Stimulated activated CD8-positive, alpha-beta memory T cell treated with anti-CD3 and anti-CD28 coated beads, Interleukin-12 subunit alpha, Interleukin-12 subunit beta, amount 100 ng/mL, for 4 hours (primary cell): ENCODE results near the gene TEX54.
"Not testable (repeated sequence)": the region's sequence is repeated elsewhere in the genome, so short reads cannot be mapped to it uniquely, and the experiment has no call there.

Source experiments
- DNase-seq: peaks from one replicate; pipeline ENCODE4 v3.0.0-alpha.2; 2020; ENCODE audit warnings: low read depth

The TEX54 gene

DNA sequence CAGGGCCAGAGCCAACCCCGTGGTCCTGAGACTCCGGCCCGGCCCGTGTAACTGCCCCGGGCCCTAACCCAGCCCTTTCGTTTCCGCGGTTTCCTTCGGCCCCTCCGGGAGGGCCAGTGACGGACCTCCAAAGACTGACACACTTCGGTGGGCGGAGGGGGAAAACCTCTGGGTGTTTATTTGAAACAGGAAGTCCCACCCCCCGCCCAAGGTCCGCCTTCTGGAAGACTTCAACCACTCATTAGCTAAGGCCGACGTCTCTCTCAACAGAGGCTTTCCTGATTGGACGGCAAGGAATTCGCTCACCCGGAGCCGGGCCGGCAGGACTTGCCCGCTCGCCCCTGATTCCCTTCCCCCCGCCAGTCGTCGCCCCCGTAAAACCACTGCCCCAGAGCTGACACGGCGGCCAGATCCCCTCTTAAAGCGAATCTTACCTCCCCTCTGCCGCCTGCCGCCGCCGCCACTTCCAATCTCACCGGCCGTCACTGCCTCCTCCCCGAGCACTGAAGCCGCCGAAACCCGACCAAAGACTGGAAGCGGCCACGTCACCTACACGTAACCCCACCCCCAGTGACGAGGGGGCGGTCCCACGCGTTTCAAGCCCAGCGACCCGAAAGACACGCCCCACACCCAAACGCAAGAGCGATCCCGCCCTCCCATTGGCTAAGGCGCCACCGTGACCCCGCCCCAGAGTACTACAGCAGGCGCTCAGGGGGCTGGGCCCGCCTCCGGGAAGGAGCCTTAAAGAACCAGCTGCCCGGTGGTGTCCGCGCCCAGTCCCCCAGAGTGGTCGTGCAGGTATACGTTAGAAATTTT lies 913 bp downstream of the TEX54 start, which contains the start of gene STX5:
Gene STX5, minus strand, starts transcription at position 532 of the 816 bp plus-strand sequence. CDS start 808 bp downstream, outside the sequence.
- peak; percentile 98 for DNase-seq

DNA sequence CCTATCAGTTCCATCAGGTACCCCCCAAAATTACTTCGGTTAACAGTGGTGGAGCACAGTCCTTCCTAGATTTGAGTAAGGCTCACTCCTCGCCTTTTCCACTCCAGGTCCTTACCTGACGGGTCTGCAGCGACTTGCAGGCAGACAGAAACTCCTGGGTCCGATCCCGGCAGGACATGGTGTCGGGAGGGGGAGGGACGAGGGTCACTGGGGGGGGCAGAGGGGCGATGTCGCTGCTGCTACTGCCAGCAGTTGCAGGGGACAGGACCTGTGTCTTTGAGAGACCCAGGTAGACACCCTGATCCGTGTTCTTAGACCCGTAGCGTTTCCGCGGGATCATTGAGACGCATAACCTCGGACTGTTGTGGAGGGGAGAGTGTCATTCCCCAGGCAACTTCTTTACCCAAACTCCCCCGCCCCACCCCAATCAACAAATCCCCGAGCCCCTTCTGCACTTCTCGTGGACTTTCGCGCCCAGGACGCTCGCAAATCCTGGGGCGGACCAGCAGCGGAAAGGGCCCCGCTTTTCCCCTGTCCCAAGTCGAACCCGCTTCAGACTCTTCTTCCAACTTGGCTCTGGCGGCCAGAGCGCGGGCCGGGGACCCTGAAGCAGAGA lies 1.6 kb downstream of the TEX54 start:
- DNase-seq: no peak

DNA sequence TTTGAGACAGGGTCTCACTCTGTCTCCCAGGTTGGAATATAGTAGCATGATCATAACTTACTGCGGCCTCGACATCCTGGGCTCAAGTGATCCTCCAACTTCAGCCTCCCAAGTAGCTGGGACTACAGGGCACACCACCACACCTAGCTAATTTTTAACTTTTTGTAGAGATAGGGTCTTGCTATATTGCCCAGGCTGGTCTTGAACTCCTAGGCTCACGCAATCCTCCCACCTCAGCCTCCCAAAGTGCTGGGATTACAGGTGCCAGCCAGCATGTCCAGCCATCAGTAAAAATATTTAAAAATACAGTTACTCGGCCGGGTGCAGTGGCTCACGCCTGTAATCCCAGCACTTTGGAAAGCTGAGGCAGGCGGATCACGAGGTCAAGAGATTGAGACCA lies 4.5 kb downstream of the TEX54 start:
- DNase-seq: not testable (repeated sequence)

DNA sequence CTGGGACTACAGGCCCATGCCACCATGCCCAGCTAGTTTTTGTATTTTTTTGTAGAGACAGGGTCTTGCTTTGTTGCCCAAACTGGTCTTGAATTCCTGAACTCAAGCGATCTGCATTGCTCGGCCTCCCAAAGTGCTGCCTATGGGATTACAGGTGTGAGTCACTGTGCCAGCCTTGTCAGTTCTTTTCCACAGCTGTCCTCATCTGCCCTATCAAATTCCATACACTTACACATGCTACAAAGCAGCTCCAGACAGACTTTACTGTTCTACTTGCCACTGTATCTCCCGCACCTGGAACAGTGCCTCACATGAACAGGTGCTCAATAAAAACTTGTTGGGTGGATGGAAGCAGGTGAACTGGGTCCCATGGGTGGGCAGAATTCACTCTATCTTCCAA lies 9.0 kb downstream of the TEX54 start:
- DNase-seq: no peak

DNA sequence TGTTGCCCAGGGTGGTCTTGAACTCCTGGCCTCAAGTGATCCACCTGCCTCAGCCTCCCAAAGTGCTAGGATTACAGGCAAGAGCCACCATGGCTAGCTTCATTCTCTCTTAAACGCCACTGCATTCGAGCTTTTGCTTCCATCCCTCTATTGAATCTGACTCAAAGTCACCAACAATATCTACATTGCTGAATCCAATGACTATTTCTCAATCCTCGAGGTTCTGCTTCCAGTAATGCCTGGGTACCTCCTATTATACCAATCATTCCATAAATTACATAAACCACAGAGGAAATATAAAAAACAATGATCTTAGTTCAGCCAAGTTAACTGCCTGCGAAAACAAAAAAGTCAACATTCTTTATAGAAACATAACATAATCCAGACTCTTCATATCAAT lies 15.5 kb downstream of the TEX54 start:
- no peak for DNase-seq

DNA sequence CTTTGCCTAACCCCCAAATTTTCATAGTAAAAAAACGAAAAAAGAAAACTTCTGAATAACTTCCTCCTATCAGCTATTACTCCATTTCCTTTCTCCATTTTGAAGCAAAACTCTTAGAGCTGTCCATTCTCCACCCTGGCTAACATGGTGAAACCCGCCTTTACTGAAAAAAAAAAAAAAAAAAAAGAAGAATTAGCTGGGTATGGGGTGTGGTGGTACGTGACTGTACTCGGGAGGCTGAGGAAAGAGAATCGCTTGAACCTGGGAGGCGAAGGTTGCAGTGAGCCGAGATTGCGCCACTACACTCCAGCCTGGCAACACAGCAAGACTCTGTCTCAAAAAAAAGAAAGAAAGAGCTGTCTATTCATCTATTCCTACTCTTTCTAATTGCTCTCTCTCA lies 16.1 kb downstream of the TEX54 start:
- no peak for DNase-seq

DNA sequence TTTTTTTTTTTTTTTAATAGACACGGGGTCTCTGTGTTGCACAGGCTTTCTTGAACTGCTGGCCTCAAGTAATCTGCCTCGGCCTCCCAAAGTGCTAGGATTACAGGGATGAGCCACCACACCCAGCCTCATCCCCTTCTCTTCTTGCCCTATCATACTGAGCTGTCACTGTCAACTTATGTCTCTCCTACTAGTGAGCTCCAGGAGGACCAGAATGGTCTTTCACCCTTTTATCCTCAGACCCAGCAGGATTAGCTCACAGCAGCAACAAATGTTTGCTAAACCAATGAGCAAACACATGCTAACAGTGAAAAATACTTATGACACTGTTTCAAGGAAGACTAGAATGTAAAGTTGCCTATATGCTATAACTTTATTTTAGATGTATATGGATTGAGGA lies 21.0 kb downstream of the TEX54 start:
- DNase-seq: no peak

DNA sequence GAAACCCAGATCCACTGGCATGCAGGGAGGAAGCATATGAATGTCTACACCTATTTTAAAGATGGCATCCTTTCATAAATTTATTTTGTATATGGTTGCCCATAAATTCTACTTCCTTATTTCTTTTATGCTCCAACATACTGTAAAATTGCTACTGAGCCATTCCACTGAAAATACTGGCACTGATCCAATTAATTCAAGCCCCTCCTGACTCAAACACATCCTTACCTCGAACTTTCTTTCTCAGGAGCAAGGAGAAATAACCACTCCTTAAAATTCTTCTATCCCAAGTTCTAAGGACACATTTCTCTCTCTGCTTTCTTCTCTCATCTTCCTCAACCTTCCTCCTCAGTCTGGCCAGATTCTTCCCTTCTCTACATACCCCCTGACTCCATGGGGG lies 21.9 kb downstream of the TEX54 start:
- no peak for DNase-seq

DNA sequence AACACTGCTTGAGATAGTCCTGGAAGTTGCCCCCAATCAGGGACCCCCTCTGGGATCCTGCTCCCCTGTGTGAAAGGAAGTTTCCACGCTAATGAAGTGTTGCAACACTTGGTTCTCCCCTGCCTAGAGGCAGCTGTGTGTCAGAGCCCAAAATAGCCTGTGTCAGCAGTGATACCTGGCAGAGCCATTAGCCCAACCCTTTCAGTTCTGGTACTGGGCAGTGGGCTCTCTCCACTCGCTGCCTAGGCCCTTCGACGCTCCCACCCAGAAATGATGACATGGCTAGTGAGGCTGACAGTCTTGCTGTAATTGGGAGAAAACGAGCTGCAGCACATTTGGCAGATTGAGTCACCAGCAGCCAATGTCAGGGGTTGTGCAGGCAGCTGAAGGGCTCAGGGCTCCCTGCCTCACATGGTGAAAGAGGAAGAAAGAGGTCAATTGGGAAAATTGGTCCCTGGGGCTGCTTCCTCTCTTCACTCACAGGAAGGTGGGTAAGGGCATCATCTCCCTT lies 26.0 kb downstream of the TEX54 start:
- no peak for DNase-seq

DNA sequence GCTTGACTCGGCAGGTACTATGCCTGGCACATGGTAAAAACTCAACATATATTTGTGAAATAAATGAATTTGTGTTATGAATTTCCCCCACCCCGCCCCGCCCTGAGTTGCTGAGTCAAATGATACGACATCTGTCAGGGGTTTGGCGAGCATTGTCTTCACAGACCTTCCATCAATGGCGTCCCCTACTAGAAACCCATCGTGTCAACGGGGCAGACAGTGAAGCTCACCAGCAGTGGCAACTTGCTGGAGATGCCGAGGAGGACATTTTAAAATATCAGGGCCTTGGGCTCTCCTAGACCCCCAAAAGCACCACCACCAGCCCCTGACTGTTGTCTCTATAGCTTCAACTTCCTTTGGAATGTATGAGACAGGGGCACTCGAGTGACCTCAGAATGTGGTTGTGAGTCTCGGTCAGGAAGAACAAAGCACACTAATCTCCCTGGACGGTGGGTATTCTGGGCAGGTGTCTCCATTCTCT lies 26.6 kb downstream of the TEX54 start:
- no peak for DNase-seq

DNA sequence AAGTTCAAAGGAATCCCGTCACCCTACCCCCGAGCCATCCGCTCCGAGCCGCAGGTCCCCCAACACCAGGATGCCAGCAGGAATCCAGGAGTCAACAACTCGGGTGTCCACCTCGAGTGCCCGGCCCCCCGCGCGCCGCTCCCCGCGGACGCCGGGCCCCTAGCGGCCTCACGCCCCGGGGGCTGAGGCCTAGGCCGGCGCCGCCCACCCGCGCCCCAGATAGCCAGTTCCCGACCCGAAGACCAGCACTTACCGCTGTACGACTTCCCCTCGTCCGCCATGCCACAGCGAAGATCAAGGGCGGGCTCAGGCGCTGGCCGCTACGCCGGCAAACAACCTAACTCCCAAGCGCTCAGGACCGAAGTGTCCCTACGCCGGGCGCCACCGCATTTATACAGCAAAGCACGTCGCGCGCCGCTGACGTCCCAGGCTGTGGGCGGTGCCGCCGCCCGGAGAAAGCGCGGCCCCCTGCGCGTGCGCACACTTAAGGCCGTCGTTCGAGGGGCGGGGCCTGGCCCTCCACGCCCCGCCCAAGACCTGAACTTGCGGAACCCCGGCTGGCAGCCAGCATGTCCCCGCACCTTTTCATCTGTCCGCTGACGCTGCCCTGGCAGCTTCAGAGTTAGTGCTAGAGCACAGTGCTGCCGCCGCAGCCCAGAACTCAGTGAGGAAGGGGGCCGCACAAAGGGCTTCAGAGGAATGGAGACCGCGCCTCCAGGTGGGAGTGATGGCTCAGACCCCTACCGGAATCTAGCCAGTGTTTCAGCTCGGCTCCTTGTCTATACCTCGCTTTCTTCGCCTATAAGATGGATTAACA lies 27.4 kb downstream of the TEX54 start, which contains the start of gene NXF1:
Gene NXF1, minus strand, starts transcription at position 365 of the 817 bp plus-strand sequence. Its CDS starts 84 bp downstream, at position 281.
- peak; percentile 92 for DNase-seq

DNA sequence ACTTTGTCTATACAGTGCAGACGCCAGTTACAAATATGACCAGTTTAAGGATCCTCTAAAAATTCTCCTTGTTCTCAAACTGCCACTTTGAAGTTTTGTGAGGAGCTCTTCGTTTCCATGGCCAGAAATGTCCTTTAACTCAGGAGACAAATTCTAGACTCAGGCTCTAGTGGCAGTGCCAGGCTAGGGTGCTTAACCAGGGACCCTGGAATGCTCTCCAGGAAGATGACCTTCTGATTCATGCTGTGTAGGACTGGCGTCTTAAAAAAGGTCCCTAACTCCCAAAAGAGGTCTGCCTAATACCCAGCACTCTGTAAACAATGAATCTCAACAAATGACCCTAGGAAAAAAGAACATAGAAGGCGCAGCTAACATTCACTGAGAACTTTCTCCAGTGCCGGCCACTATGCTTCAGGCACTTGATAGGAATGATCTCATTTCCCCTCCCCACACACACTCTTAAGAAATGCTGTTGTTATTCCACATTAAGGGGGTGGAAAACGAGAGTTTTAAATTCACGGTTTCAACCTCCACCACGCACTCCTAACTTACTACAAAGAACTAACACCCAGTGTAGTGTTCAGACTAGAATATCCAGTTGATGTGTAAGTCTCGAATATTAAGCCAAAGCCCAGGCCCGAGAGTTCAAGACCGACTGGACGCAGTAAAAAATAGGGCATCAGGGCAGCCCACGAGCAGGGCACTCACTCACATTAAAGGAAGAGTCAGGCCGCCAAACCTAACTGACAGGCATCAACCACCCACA lies 28.1 kb downstream of the TEX54 start:
- no peak for DNase-seq

DNA sequence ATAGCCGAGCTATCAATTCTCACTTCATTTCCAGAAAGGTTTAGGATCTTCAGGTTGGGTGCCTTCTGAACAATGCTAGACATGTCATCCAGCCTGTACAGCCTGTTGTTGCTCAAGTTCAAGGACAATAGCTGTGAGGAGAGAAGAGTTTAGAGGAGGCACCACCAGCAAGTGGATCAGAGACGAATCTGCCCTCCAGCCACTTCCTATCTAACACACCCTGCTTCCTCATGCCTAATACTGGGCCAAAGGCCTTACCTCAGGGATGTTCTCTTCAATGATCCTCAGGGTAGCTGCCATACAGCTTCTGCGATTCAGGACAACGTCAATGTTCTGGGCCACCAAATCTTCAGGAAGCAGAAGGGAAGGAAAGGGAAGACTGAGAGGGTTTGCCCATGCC lies 31.6 kb downstream of the TEX54 start:
- DNase-seq: no peak

DNA sequence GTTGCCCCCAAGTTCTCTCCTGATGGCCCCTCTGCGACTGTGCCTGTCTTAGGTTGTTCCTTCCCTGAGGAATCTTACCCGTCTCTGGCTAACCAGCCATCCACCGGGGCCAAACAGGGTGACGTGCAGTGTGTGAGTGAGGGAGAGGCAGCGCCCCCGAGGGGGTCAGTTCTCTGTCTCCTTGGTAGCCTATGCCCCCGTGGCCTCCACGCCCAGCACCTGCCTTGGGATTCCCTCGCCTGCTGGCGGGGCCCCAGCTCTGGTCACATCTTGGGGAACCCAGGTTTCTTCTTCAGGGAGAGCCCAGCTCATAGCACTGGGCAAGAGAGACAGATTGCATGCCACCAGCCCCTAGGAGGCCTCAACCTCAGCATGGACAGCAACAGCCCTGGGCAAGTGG lies 33.2 kb downstream of the TEX54 start:
- DNase-seq: no peak

DNA sequence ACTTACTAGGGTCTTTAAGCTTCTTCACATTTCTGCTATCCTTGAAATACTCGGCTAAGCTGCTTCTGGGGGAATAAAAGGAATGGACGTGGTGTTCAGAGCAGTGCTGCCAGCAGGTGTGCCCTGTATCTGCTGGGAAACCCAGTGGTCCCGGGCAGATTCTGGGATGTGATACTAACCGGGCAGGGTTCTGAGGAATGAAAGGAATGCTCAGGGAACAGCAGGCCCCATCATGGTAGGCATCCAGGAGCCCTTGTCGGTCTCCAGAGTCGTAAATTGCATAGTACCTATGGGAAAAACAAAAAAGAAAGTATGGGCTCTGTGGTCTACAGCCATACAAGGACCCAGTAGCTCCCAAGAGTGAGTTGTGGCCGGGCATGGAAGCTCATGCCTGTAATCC lies 36.4 kb downstream of the TEX54 start:
- no peak for DNase-seq

DNA sequence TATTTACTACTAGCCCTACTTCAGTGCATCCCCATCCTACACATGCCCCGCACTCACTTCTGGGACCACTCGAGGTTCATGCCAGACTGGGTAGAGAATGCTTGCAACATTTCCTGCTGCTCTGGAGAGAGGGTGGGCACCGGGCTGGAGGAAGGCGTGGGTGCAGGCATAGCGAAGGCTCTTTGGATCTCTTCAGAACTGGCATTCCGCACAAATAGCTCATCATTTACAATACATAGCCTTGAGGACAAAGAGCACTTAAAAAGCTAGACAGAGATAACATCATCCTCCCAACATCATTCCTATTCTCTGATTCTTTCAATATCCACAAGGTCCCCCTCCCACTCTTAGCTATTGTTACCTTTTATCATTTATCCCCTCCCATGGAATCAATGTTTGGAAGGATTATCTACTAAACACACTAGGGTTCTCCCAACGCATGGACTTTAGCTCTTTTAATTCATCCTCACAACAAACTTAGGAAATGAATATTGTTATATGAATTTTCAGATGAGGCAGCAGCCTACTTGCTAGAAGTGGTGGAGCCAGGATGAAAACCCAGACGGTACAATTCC lies 38.4 kb downstream of the TEX54 start:
- no peak for DNase-seq

DNA sequence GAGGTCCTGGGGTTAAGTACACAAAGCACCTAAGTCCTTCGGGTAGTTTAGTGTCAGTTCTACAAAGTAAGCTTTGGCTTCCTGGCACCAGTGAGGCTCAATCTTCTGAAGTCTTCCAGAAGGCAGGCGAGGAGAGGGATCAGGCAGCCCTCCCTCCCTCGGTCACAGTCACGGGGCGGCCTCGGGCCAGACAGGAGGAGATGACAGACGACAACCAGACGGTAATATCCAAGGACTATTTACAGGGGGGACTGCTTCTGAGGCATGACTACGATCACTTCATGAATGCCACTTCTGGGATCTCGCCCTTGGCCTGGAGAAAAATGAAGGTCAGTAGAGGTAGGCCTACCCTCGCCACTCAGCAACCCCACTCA lies 40.5 kb downstream of the TEX54 start:
- no peak for DNase-seq

DNA sequence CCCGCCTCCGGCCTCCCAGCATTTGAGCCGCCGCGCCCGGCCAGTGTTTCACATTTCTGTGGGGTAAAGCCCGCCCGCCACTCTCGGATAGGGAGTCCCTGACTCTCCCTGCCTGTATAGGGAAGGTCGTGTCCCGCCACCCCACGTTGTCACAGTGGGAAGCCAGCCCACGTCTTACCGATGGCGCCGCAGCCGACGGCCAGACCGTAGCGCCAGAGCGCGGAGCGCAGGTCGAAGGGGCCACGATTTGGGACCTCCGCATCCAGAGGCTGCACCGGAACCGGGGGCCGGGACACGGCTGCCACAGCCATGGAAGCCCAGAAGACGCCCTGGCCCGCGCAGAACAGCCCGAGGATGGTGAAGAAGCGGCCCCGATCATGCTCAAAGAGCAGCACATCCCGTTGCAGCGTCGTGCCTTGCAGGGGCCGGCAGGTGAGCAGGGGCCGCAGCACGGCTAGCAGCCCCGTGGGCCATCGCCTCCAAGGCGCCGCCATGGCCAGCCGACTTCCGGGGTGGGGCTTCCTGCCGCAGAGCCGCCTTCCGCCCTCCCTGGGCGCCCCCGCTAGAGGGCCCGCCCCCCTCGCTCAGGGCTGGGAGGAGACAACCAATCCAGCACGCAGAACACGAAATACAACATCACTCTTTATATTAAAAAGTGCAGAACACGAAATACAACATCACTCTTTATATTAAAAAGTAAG lies 41.0 kb downstream of the TEX54 start, which contains the start of gene TMEM223:
Gene TMEM223, minus strand, starts transcription at position 506 of the 701 bp plus-strand sequence. Its CDS starts 12 bp downstream, at position 494.
- peak; percentile 80 for DNase-seq

DNA sequence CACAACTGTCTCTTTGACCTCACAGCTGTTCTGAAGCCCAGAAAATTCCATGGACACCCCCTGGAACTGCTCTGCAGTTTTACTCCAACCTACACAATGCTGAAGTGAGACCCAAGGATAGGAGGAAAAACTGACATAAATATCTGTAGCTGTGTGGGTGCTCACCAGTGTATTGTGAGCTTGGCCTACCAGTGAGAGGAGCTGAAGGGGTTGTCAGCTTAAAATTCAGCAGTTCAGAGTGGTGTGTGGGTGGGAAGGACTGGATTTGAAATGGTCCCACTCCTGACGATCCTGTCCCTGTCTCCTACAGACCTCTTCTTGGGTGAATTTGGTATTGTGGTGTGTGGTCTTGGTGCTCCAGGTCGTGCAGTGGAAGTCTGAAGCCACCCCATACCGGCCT lies 43.1 kb downstream of the TEX54 start:
- DNase-seq: no peak

DNA sequence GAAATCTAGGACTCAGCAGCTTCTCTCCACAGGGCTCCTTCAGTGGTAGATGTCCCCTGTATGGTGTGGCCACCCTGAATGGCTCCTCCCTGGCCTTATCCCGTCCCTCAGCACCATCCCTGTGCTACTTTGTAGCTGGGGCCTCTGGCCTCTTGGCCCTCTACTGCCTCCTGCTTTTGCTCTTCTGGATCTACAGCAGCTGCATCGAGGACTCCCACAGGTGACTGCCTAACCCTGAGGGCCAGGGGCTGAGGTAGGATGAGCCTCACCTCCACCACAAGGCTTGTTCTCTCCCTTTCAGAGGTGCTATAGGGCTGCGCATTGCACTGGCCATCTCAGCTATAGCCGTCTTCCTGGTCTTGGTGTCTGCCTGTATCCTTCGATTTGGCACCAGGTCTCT lies 43.6 kb downstream of the TEX54 start:
- no peak for DNase-seq
